Astrocyte (in vitro differentiated cells and primary cell): ENCODE results near the gene ULK3.

Experiments used
- CTCF ChIP-seq: IDR thresholded peaks from 2 replicates; pipeline ENCODE4 v1.5.1; 2011; ENCODE audit warnings: low read depth, mild to moderate bottlenecking, inconsistent platforms, low read length, moderate library complexity; ENCODE audit not compliant: insufficient read depth
- EZH2 ChIP-seq: IDR thresholded peaks from 2 replicates; pipeline ENCODE4 v1.6.1; 2012; ENCODE audit warnings: mild to moderate bottlenecking, low read length, inconsistent platforms; ENCODE audit not compliant: insufficient read depth

DNA sequence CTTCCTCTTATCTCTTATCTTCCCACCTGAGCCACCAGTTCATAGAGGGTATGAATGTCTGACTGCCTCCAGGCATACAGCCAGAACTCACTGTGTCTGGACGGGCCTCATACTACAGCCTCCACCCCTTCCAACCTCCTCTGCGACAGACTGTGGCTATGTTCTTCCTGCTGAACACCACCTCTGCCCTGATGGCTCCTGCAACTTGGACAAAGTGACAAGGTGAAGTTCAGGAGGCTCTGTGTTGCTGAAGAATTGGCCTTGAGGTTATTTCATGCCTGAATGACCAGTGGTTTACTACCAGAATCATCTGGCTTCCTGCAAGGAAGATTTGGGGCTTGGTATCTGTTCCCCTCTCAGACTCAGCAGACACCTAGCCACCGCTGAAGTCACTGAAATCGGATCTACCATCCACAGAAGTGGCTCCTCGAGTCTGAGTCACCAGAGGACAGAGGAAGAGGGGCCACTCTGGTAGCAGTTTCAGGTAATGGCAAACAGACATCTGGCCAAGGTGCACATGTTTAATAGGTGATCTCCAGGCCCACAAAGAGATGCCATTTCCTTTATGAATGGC, 14.2 kb upstream of the ULK3 start:
- TF ChIP-seq CTCF = no peak
- TF ChIP-seq EZH2 = no peak
